Esophagus squamous epithelium (tissue), 4 donors: ENCODE results near the gene PEX7.

Experiments
- POLR2A ChIP-seq, 4 donors: fragments of 450-650 bp; IDR thresholded peaks; one replicate each; pipeline ENCODE4 v1.6.1; 2017; ENCODE audit warnings: antibody characterized with exemption in 4 of 4, mild to moderate bottlenecking in 4 of 4, moderate library complexity in 3 of 4
- TF ChIP-seq, protein P1 (sequence below), 6 experiments: fragments of 450-650 bp in 4 of 6; fragments of 200-600 bp in 2 of 6; sonication (generic) in 2 of 6; IDR thresholded peaks; one replicate each; pipeline ENCODE4 v1.5.1; 2016 to 2019; ENCODE audit warnings: antibody characterized with exemption in 6 of 6, mild to moderate bottlenecking in 4 of 6, moderate library complexity in 4 of 6

- TF ChIP-seq, protein P1, sequence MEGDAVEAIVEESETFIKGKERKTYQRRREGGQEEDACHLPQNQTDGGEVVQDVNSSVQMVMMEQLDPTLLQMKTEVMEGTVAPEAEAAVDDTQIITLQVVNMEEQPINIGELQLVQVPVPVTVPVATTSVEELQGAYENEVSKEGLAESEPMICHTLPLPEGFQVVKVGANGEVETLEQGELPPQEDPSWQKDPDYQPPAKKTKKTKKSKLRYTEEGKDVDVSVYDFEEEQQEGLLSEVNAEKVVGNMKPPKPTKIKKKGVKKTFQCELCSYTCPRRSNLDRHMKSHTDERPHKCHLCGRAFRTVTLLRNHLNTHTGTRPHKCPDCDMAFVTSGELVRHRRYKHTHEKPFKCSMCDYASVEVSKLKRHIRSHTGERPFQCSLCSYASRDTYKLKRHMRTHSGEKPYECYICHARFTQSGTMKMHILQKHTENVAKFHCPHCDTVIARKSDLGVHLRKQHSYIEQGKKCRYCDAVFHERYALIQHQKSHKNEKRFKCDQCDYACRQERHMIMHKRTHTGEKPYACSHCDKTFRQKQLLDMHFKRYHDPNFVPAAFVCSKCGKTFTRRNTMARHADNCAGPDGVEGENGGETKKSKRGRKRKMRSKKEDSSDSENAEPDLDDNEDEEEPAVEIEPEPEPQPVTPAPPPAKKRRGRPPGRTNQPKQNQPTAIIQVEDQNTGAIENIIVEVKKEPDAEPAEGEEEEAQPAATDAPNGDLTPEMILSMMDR (IDR thresholded peaks at IDR 0.05) = no peak
- TF ChIP-seq POLR2A (IDR thresholded peaks at IDR 0.05) = no peak
Measured at GRCh38 chr6:136945072-136945471, 122.7 kb downstream of the PEX7 start.
